ENCODE data around the gene ZBTB20. TPM values are rescaled to one million over a fixed set of nuclear protein-coding genes. Genes with fewer than 3 reads are reported as not detected.

ZBTB20 gene
- polyA plus RNA-seq, 1 donor from 2014 or later: 4.8 TPM

GRCh38 chr3:114363554-114364202 lies 783.4 kb downstream of the ZBTB20 start:
- H2AFZ ChIP-seq (ENCODE audit: low read depth, low read length): no peak overlapping the region
- H3K27me3 ChIP-seq (ENCODE audit: insufficient read depth, low read depth, low read length): no peaks in the 10 kb centered on the region
- no peaks in the 10 kb centered on the region for H4K20me1 ChIP-seq (ENCODE audit: insufficient read depth)
- no peak overlapping the region for H3K27ac ChIP-seq (ENCODE audit: low read length)
- H3F3A ChIP-seq (ENCODE audit: insufficient read depth, low read length, poor library complexity, severe bottlenecking): no peaks in the 10 kb centered on the region
- no peak overlapping the region for H3K4me2 ChIP-seq (ENCODE audit: low read length)
- H3K9me3 ChIP-seq (ENCODE audit: low read length): no peaks in the 10 kb centered on the region
- H3K9me2 ChIP-seq (ENCODE audit: insufficient read depth, low read length): no peaks in the 10 kb centered on the region
- TF ChIP-seq TAF1 (IDR thresholded peaks at IDR 0.05; ENCODE audit: low read depth) (no peak), SMC3 (conservative IDR thresholded peaks at IDR 0.05; ENCODE audit: poor library complexity) (no peak), POLR2AphosphoS5 (IDR thresholded peaks at IDR 0.05) (no peak), RAD21 (conservative IDR thresholded peaks at IDR 0.05) (no peak), EZH2 (IDR thresholded peaks at IDR 0.05; ENCODE audit: borderline replicate concordance, insufficient read depth, low read length, poor library complexity, severe bottlenecking) (no peak), REST (IDR thresholded peaks at IDR 0.05; ENCODE audit: borderline replicate concordance) (no peak), CTCF (IDR thresholded peaks at IDR 0.05; ENCODE audit: poor library complexity, severe bottlenecking) (no peak), EP300 (conservative IDR thresholded peaks at IDR 0.05; ENCODE audit: poor library complexity, severe bottlenecking) (no peak), MXI1 (conservative IDR thresholded peaks at IDR 0.05; ENCODE audit: poor library complexity, severe bottlenecking) (no peak)
- no peak overlapping the region for H3K4me3 ChIP-seq (ENCODE audit: low read length)
- no peak overlapping the region for H3K9ac ChIP-seq (ENCODE audit: low read length)
- no peaks in the 10 kb centered on the region for H3K36me3 ChIP-seq (ENCODE audit: insufficient read depth, low read length)
- H3K79me2 ChIP-seq (replicated peaks; ENCODE audit: insufficient read depth, low read length): no peaks in the 10 kb centered on the region

- Histone ChIP-seq H3K27ac (ENCODE audit: low read length) (no peak overlapping the region), H2AFZ (ENCODE audit: low read depth, low read length) (no peak overlapping the region), H3K27me3 (ENCODE audit: insufficient read depth, low read depth, low read length) (no peaks in the 10 kb centered on the region), H3K9me2 (ENCODE audit: insufficient read depth, low read length) (no peaks in the 10 kb centered on the region), H4K20me1 (ENCODE audit: insufficient read depth) (no peaks in the 10 kb centered on the region), H3K9ac (ENCODE audit: low read length) (no peak overlapping the region), H3F3A (ENCODE audit: insufficient read depth, low read length, poor library complexity, severe bottlenecking) (no peaks in the 10 kb centered on the region), H3K79me2 (replicated peaks; ENCODE audit: insufficient read depth, low read length) (no peaks in the 10 kb centered on the region), H3K9me3 (ENCODE audit: low read length) (no peaks in the 10 kb centered on the region), H3K36me3 (ENCODE audit: insufficient read depth, low read length) (no peaks in the 10 kb centered on the region), H3K4me2 (ENCODE audit: low read length) (no peak overlapping the region), H3K4me3 (ENCODE audit: low read length) (no peak overlapping the region)
- no peak for TF ChIP-seq EP300 (conservative IDR thresholded peaks at IDR 0.05; ENCODE audit: poor library complexity, severe bottlenecking)
- no peak for TF ChIP-seq EZH2 (IDR thresholded peaks at IDR 0.05; ENCODE audit: borderline replicate concordance, insufficient read depth, low read length, poor library complexity, severe bottlenecking)
- TF ChIP-seq SMC3 (conservative IDR thresholded peaks at IDR 0.05; ENCODE audit: poor library complexity): peak; percentile 66
- TF ChIP-seq MXI1 (conservative IDR thresholded peaks at IDR 0.05; ENCODE audit: poor library complexity, severe bottlenecking): no peak
- TF ChIP-seq RAD21 (conservative IDR thresholded peaks at IDR 0.05): peak; percentile 61
- no peak for TF ChIP-seq POLR2AphosphoS5 (IDR thresholded peaks at IDR 0.05)
- TF ChIP-seq CTCF (IDR thresholded peaks at IDR 0.05; ENCODE audit: poor library complexity, severe bottlenecking): peak; percentile 64
Observed at GRCh38 chr3:114362815-114363214, 784.3 kb downstream of the ZBTB20 start.

Data from neural cell (in vitro differentiated cells).